ENCODE measurements around the gene TOE1. TPM values are rescaled to one million over a fixed set of nuclear protein-coding genes. Genes with fewer than 3 reads are reported as not detected.

Gene TOE1
- total and polyA plus RNA-seq, 9 of the 15 experiments (the other 6 are each of a cell fraction or from before 2014, with no cell fraction given): 32.1 to 85.7 (median 38.0) TPM

GRCh38 chr1:45304311-45305081 lies 35.5 kb upstream of the TOE1 start (continued):
- 0 out of 2 replicates have a peak, but pooled peaks have one; percentile 24 for TF ChIP-seq ATF6 (CRISPR knock-in tag; IDR thresholded peaks at IDR 0.05)
- no peak for TF ChIP-seq PTTG1 (tag; IDR thresholded peaks at IDR 0.05; ENCODE audit: low read depth)
- no peak for TF ChIP-seq TGIF2 (CRISPR knock-in tag; IDR thresholded peaks at IDR 0.05)
- no peak for TF ChIP-seq HEY1 (CRISPR knock-in tag; IDR thresholded peaks at IDR 0.05; ENCODE audit: borderline replicate concordance)
- no peak for TF ChIP-seq ZBED1 (IDR thresholded peaks at IDR 0.05)
- TF ChIP-seq MXI1 (IDR thresholded peaks at IDR 0.05; ENCODE audit: low read depth, low read length): no peak
- TF ChIP-seq ARHGAP35 (IDR thresholded peaks at IDR 0.05; ENCODE audit: partially characterized antibody): no peak
- no peak for TF ChIP-seq MCM7 (IDR thresholded peaks at IDR 0.05)
- TF ChIP-seq CREB5 (CRISPR knock-in tag; IDR thresholded peaks at IDR 0.05): no peak
- TF ChIP-seq ZKSCAN8 (CRISPR knock-in tag; IDR thresholded peaks at IDR 0.05): no peak
- no peak for TF ChIP-seq FUS (optimal IDR thresholded peaks at IDR 0.05; ENCODE audit: low read depth, low read length)
- TF ChIP-seq RAD21 (CRISPR knock-in tag; conservative IDR thresholded peaks at IDR 0.05 in 1 of 2, IDR thresholded peaks at IDR 0.05 in 1 of 2): 0 out of 4 replicates have a peak, but pooled peaks of 1 of the 2 experiments have one; percentile 5
- no peak for TF ChIP-seq ZNF436 (CRISPR knock-in tag; IDR thresholded peaks at IDR 0.05)
- no peak for TF ChIP-seq GTF2E2 (tag; IDR thresholded peaks at IDR 0.05)
- no peak for TF ChIP-seq ELF1 (tag; IDR thresholded peaks at IDR 0.05)
- TF ChIP-seq AFF4 (CRISPR knock-in tag; IDR thresholded peaks at IDR 0.05): no peak
- TF ChIP-seq ELF4 (CRISPR knock-in tag; IDR thresholded peaks at IDR 0.05): peak; percentile 69; the same call in 1 of the 2 replicates
- no peak for TF ChIP-seq ZNF785 (CRISPR knock-in tag; IDR thresholded peaks at IDR 0.05)
- TF ChIP-seq ERF (CRISPR knock-in tag; IDR thresholded peaks at IDR 0.05): no peak
- no peak for TF ChIP-seq RFX5 (IDR thresholded peaks at IDR 0.05; ENCODE audit: low read depth, low read length)
- TF ChIP-seq PHF21A (IDR thresholded peaks at IDR 0.05; ENCODE audit: borderline replicate concordance, low read depth): no peak
- TF ChIP-seq RUNX1 (IDR thresholded peaks at IDR 0.05; ENCODE audit: low read depth): no peak
- peak; percentile 64 for TF ChIP-seq NFIC (IDR thresholded peaks at IDR 0.05)
- no peak for TF ChIP-seq ZZZ3 (IDR thresholded peaks at IDR 0.05)

All from K562 (cell line).